HCT116 (cell line): ENCODE results near the gene ALLC. TPM values are rescaled to one million over a fixed set of nuclear protein-coding genes. Genes with fewer than 3 reads are reported as not detected.

Experiments
- ATAC-seq: fragments of 200-7000 bp; cut with Tn5 transposase; 2 replicates; pipeline ENCODE4 v1.9.1; 2020; ENCODE audit warnings: mild to moderate bottlenecking, moderate library complexity
- BruUV-seq: library from RNA; stranded (reverse); fragments of 400-500 nt; replicated peaks from 2 replicates; lab custom pipeline; 2021; lab: Mats Ljungman, UMichigan
- CTCF ChIA-PET: fragments of 300-600 bp; sonication (Branson Sonifier 250); formaldehyde crosslinking; loops from one replicate; lab custom pipeline; 2021; ENCODE audit warnings: antibody characterized with exemption; lab: Charles Lee
- POLR2A ChIA-PET: fragments of 300-600, 350-600 bp; sonication (Branson Sonifier 250); formaldehyde crosslinking; loops from one replicate; lab custom pipeline; 2021; ENCODE audit warnings: antibody characterized with exemption; lab: Charles Lee
- RAD21 ChIA-PET, 2 experiments: fragments of 300-600 bp; sonication (Branson Sonifier 250); formaldehyde crosslinking; loops; one replicate each; lab custom pipeline; 2023; ENCODE audit warnings: low total read pairs in 2 of 2; ENCODE audit not compliant: uncharacterized antibody in 2 of 2, unreplicated experiment in 2 of 2, low non-redundant PET in 1 of 2; lab: Charles Lee
- DNase-seq: peaks from one replicate; pipeline ENCODE4 v3.0.0-alpha.2; 2010; ENCODE audit warnings: low read depth, low spot score
- H2AFZ ChIP-seq: fragments of 200-600 bp; shearing (Covaris generic), sonication (generic); 2 replicates; pipeline ENCODE4 v1.6.1; 2017; ENCODE audit warnings: low read depth, mixed run types, mixed read lengths, antibody characterized with exemption, low read length; ENCODE audit not compliant: poor library complexity, severe bottlenecking
- H3K27ac ChIP-seq: 2 replicates; pipeline ENCODE4 v1.5.1; 2012; ENCODE audit warnings: low read depth, low read length
- H3K27me3 ChIP-seq: fragments of 200-600 bp; sonication (generic); 2 replicates; pipeline ENCODE4 v1.6.1; 2016; ENCODE audit warnings: mixed run types, low read length, mixed read lengths; ENCODE audit not compliant: insufficient read depth
- H3K36me3 ChIP-seq, 2 experiments: fragments of 200-500 bp in 1 of 2; fragments of 200-600 bp in 1 of 2; sonication (Bioruptor generic) in 1 of 2; sonication (generic) in 1 of 2; 2 replicates each; pipeline versions ENCODE4 v1.5.1 to v1.6.1; 2014 to 2016; ENCODE audit warnings: low read length in 2 of 2, inconsistent platforms in 1 of 2, mixed read lengths in 1 of 2, mixed run types in 1 of 2; ENCODE audit not compliant: insufficient read depth in 2 of 2, control insufficient read depth in 1 of 2
- H3K4me1 ChIP-seq, 2 experiments: fragments of 200-600 bp in 1 of 2; sonication (generic) in 1 of 2; 2 replicates each; pipeline versions ENCODE4 v1.5.1 to v1.6.1; 2012 to 2017; ENCODE audit warnings: low read length in 2 of 2, inconsistent platforms in 1 of 2, mild to moderate bottlenecking in 1 of 2, mixed read lengths in 1 of 2, mixed run types in 1 of 2, moderate library complexity in 1 of 2; ENCODE audit not compliant: insufficient read depth in 2 of 2, control insufficient read depth in 1 of 2
- H3K4me2 ChIP-seq: fragments of 200-600 bp; sonication (generic); 2 replicates; pipeline ENCODE4 v1.6.1; 2017; ENCODE audit warnings: mixed run types, low read length, mixed read lengths
- H3K4me3 ChIP-seq, 2 experiments: fragments of 200-600 bp in 1 of 2; sonication (generic) in 1 of 2; replicated peaks in 1 of 2; 2 replicates each; pipeline ENCODE4 v1.5.1; 2011 to 2016; ENCODE audit warnings: low read length in 2 of 2, control low read depth in 1 of 2, low read depth in 1 of 2, mild to moderate bottlenecking in 1 of 2, mixed read lengths in 1 of 2, mixed run types in 1 of 2
- H3K79me2 ChIP-seq: fragments of 200-600 bp; sonication (generic); 2 replicates; pipeline ENCODE4 v1.6.1; 2017; ENCODE audit warnings: mild to moderate bottlenecking, mixed run types, low read length, moderate library complexity, mixed read lengths; ENCODE audit not compliant: insufficient read depth
- H3K9ac ChIP-seq: fragments of 200-600 bp; sonication (generic); 2 replicates; pipeline ENCODE4 v1.6.1; 2016; ENCODE audit warnings: low read length, mixed read lengths
- H3K9me2 ChIP-seq: fragments of 200-600 bp; sonication (generic), shearing (Covaris generic); 2 replicates; pipeline ENCODE4 v1.6.1; 2017; ENCODE audit warnings: mixed run types, mild to moderate bottlenecking, moderate library complexity; ENCODE audit not compliant: insufficient read depth
- H3K9me3 ChIP-seq, 2 experiments: fragments of 200-500 bp in 1 of 2; fragments of 200-600 bp in 1 of 2; sonication (Bioruptor generic) in 1 of 2; sonication (generic) in 1 of 2; 2 replicates each; pipeline ENCODE4 v1.6.1; 2014 to 2017; ENCODE audit warnings: low read length in 2 of 2, mixed read lengths in 2 of 2, inconsistent platforms in 1 of 2, low read depth in 1 of 2, mild to moderate bottlenecking in 1 of 2, mixed run types in 1 of 2, moderate library complexity in 1 of 2; ENCODE audit not compliant: control insufficient read depth in 1 of 2, insufficient read depth in 1 of 2
- H4K20me1 ChIP-seq: fragments of 200-600 bp; sonication (generic), shearing (Covaris generic); 2 replicates; pipeline ENCODE4 v1.6.1; 2017; ENCODE audit warnings: mixed run types, mild to moderate bottlenecking, moderate library complexity; ENCODE audit not compliant: insufficient read depth
- CBX3 ChIP-seq: IDR thresholded peaks from 2 replicates; pipeline ENCODE4 v1.6.1; 2012; ENCODE audit warnings: low read depth
- ELF1 ChIP-seq: IDR thresholded peaks from 2 replicates; pipeline ENCODE4 v1.6.1; 2012; ENCODE audit warnings: low read depth, borderline replicate concordance
- EZH2phosphoT487 ChIP-seq: fragments of 200-600 bp; IDR thresholded peaks from 2 replicates; pipeline ENCODE4 v1.6.1; 2018; ENCODE audit warnings: antibody characterized with exemption, borderline replicate concordance
- FOSL1 ChIP-seq: IDR thresholded peaks from 2 replicates; pipeline ENCODE4 v1.6.1; 2012; ENCODE audit warnings: low read depth
- POLR2A ChIP-seq: IDR thresholded peaks from 2 replicates; pipeline ENCODE4 v1.7.0; 2011; ENCODE audit warnings: borderline replicate concordance; ENCODE audit not compliant: insufficient read depth, insufficient read length; ENCODE audit errors: extremely low read depth
- SIN3A ChIP-seq: IDR thresholded peaks from 2 replicates; pipeline ENCODE4 v1.6.1; 2012; ENCODE audit warnings: low read depth
- SRF ChIP-seq: IDR thresholded peaks from 2 replicates; pipeline ENCODE4 v1.6.1; 2012; ENCODE audit warnings: low read depth
- TCF7L2 ChIP-seq: IDR thresholded peaks from 2 replicates; pipeline ENCODE4 v1.7.0; 2011; ENCODE audit warnings: borderline replicate concordance, inconsistent platforms; ENCODE audit not compliant: insufficient read depth, insufficient read length; ENCODE audit errors: extremely low read depth
- ZFX ChIP-seq: fragments of 450-650 bp; IDR thresholded peaks from 2 replicates; pipeline ENCODE4 v1.6.1; 2017
- intact Hi-C: fragments of 100-400 bp; cut with micrococcal nuclease; formaldehyde crosslinking; loops from 2 replicates; pipeline ENCODE4 v1.10.0; 2022
- total RNA-seq: library from RNA; stranded (reverse); gene quantifications from one replicate; pipeline ENCODE4 v1.2.1, GENCODE V29; 2021; ENCODE audit not compliant: unreplicated experiment
- TF ChIP-seq, protein P1 (sequence below): IDR thresholded peaks from 2 replicates; pipeline ENCODE4 v1.6.1; 2012; ENCODE audit warnings: low read depth
- TF ChIP-seq, protein P2 (sequence below): IDR thresholded peaks from 2 replicates; pipeline ENCODE4 v1.6.1; 2012

The ALLC gene
- total RNA-seq, 1 experiment from 2014 or later = not detected

DNA sequence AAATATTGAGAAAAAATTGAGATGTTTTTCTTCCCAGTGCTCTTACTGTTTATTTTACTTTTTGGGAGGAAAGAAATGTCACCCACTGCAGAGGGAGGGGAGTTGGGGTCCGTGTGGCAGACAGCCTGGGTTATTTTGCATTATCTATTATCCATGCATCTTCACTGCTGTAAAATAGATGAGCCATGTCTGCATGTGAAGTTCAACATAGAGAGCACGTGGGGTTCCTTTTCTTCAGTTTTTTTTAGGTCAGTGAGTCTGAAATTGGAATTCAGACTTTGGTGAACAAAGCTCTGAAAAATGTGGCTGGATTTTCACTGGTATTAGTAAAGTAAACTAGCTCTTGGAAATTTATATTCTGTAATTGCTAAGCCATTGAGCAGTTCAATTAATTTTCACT is 47.8 kb downstream of the ALLC start:
- H3K36me3 ChIP-seq = no peaks in the 10 kb centered on the region
- peaks cover 30% of the 10 kb centered on the region for H3K27me3 ChIP-seq
- no peak overlapping the region for H2AFZ ChIP-seq
- DNase-seq = no peak
- H3K9me2 ChIP-seq = no peaks in the 10 kb centered on the region
- no peak overlapping the region for H3K27ac ChIP-seq
- no peak overlapping the region for H3K9ac ChIP-seq
- no peaks in the 10 kb centered on the region for H3K4me1 ChIP-seq
- no peaks in the 10 kb centered on the region for H3K79me2 ChIP-seq
- H3K4me3 ChIP-seq = no peak overlapping the region
- no peaks in the 10 kb centered on the region for H4K20me1 ChIP-seq
- intact Hi-C loops = no loop called here
- no peak for ATAC-seq
- ChIA-PET RAD21 (no interaction called here), POLR2A (no interaction called here), CTCF (no interaction called here)
- H3K9me3 ChIP-seq = no peaks in the 10 kb centered on the region
- TF ChIP-seq EZH2phosphoT487 = no peak
- TF ChIP-seq, all 23 proteins: peak for 0
- no TSS peak for BruUV-seq
- H3K4me2 ChIP-seq = no peak overlapping the region

DNA sequence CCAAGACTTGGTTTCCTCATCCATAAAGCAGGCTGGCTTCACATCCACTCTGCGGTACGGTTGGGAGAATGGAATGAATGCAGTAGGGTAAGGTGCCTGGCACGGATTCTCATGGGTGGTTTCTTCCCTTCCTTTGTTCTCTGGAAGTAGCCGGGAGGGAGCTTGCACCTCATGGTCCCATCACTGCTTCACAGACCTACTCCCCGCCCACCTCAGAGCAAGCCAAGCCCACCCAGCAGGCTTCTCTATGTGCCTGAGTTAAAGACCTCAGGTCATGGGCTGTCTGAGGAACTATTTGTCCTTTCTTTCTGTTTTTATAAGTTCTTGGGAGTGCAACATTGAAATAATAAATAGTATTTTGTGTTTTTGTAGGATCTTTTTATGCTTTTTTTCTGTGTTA is 48.9 kb downstream of the ALLC start:
- H3K9me3 ChIP-seq = no peaks in the 10 kb centered on the region
- RAD21 ChIA-PET = no interaction called here
- ATAC-seq = no peak
- no peak overlapping the region for H3K4me2 ChIP-seq
- no peaks in the 10 kb centered on the region for H3K36me3 ChIP-seq
- TF ChIP-seq ELF1 (no peak), EZH2phosphoT487 (no peak)
- TF ChIP-seq, all 23 proteins: peak for 0
- no peak overlapping the region for H3K9ac ChIP-seq
- no peak for DNase-seq
- no TSS peak for BruUV-seq
- ChIA-PET POLR2A (no interaction called here), CTCF (no interaction called here)
- H3K4me1 ChIP-seq = no peaks in the 10 kb centered on the region
- no peak overlapping the region for H3K4me3 ChIP-seq
- no peaks in the 10 kb centered on the region for H3K79me2 ChIP-seq
- H2AFZ ChIP-seq = no peak overlapping the region
- no peak overlapping the region for H3K27ac ChIP-seq
- peaks cover 30% of the 10 kb centered on the region for H3K27me3 ChIP-seq
- no peaks in the 10 kb centered on the region for H3K9me2 ChIP-seq
- H4K20me1 ChIP-seq = no peaks in the 10 kb centered on the region
- intact Hi-C loops = no loop called here

DNA sequence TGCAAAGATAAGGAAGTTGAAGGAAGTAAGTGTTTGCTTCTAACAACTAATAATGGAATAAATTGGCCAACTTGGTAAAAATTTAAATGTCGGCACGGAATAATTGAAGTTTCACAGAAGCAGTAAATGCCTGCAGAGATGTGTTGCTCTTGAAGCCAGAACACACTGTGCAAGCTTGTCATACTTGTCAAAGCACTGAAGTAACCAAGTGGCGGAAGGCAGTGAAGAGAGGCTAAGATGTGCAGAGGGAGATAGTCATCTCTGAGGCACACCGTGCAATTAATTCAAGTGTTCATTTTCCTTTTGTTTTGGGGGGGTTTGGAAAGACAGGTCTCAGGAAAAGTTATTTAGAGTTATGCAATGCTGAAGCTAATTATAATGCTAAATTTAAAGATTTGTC is 50.6 kb downstream of the ALLC start:
- no peak overlapping the region for H2AFZ ChIP-seq
- no peak for ATAC-seq
- ChIA-PET RAD21 (no interaction called here), CTCF (no interaction called here)
- TF ChIP-seq ZFX (no peak), SIN3A (no peak), POLR2A (no peak), TCF7L2 (no peak), CBX3 (no peak), FOSL1 (no peak), SRF (no peak)
- TF ChIP-seq, protein P1, sequence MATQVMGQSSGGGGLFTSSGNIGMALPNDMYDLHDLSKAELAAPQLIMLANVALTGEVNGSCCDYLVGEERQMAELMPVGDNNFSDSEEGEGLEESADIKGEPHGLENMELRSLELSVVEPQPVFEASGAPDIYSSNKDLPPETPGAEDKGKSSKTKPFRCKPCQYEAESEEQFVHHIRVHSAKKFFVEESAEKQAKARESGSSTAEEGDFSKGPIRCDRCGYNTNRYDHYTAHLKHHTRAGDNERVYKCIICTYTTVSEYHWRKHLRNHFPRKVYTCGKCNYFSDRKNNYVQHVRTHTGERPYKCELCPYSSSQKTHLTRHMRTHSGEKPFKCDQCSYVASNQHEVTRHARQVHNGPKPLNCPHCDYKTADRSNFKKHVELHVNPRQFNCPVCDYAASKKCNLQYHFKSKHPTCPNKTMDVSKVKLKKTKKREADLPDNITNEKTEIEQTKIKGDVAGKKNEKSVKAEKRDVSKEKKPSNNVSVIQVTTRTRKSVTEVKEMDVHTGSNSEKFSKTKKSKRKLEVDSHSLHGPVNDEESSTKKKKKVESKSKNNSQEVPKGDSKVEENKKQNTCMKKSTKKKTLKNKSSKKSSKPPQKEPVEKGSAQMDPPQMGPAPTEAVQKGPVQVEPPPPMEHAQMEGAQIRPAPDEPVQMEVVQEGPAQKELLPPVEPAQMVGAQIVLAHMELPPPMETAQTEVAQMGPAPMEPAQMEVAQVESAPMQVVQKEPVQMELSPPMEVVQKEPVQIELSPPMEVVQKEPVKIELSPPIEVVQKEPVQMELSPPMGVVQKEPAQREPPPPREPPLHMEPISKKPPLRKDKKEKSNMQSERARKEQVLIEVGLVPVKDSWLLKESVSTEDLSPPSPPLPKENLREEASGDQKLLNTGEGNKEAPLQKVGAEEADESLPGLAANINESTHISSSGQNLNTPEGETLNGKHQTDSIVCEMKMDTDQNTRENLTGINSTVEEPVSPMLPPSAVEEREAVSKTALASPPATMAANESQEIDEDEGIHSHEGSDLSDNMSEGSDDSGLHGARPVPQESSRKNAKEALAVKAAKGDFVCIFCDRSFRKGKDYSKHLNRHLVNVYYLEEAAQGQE = no peak
- TF ChIP-seq, protein P2, sequence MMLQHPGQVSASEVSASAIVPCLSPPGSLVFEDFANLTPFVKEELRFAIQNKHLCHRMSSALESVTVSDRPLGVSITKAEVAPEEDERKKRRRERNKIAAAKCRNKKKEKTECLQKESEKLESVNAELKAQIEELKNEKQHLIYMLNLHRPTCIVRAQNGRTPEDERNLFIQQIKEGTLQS = no peak
- TF ChIP-seq, all 23 proteins: peak for 0
- H3K9ac ChIP-seq = no peak overlapping the region
- no peaks in the 10 kb centered on the region for H3K4me1 ChIP-seq
- no peak overlapping the region for H3K4me2 ChIP-seq
- H3K9me3 ChIP-seq = no peaks in the 10 kb centered on the region
- no peaks in the 10 kb centered on the region for H3K79me2 ChIP-seq
- H3K27ac ChIP-seq = no peak overlapping the region
- H3K36me3 ChIP-seq = no peaks in the 10 kb centered on the region
- H3K4me3 ChIP-seq = no peak overlapping the region
- H3K9me2 ChIP-seq = no peaks in the 10 kb centered on the region
- DNase-seq = no peak
- intact Hi-C loops = no loop called here
- H3K27me3 ChIP-seq = peaks cover 30% of the 10 kb centered on the region
- no peaks in the 10 kb centered on the region for H4K20me1 ChIP-seq
- POLR2A ChIA-PET = no interaction called here
- no TSS peak for BruUV-seq
